ENCODE results near the gene PTHLH.

PTHLH gene

GRCh38 chr12:27998170-27998569, 25.6 kb upstream of the PTHLH start:
- no peaks in the 10 kb centered on the region for H3K27me3 ChIP-seq
- TF ChIP-seq, protein P1, sequence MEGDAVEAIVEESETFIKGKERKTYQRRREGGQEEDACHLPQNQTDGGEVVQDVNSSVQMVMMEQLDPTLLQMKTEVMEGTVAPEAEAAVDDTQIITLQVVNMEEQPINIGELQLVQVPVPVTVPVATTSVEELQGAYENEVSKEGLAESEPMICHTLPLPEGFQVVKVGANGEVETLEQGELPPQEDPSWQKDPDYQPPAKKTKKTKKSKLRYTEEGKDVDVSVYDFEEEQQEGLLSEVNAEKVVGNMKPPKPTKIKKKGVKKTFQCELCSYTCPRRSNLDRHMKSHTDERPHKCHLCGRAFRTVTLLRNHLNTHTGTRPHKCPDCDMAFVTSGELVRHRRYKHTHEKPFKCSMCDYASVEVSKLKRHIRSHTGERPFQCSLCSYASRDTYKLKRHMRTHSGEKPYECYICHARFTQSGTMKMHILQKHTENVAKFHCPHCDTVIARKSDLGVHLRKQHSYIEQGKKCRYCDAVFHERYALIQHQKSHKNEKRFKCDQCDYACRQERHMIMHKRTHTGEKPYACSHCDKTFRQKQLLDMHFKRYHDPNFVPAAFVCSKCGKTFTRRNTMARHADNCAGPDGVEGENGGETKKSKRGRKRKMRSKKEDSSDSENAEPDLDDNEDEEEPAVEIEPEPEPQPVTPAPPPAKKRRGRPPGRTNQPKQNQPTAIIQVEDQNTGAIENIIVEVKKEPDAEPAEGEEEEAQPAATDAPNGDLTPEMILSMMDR (IDR thresholded peaks at IDR 0.05): no peak
- no peak overlapping the region for H3K27ac ChIP-seq
- H3K4me3 ChIP-seq: no peak overlapping the region
- H3K36me3 ChIP-seq: no peaks in the 10 kb centered on the region
- H3K4me1 ChIP-seq: no peaks in the 10 kb centered on the region
- DNase-seq: no peak
- H3K9me3 ChIP-seq: no peaks in the 10 kb centered on the region
- intact Hi-C loops (cut with DNase I; ENCODE audit: low total_unique reads): no loop called here

DNA sequence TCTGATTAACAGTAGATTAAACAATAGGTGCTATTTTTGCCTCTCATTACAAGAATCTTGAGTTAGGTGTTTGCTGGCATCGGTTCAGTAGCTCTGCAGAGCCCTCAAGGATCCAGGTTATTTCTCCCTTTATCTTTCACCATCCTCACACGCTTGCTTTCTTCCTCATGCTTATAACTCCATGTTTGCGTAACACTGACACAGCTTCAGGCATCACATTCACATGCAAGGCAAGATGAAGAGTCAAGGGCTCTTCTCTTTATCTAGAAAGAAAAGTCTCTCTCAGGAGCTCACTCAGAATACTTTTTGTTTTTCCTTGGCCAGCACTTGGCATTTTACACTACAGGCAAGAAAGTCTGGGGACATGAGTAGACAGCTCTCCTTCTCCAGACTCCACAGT, 24.2 kb upstream of the PTHLH start:
- DNase-seq: no peak
- H3K27ac ChIP-seq: no peak overlapping the region
- H3K27me3 ChIP-seq: no peaks in the 10 kb centered on the region
- H3K4me3 ChIP-seq: no peak overlapping the region
- no peaks in the 10 kb centered on the region for H3K9me3 ChIP-seq
- intact Hi-C loops (cut with DNase I; ENCODE audit: low total_unique reads): no loop called here
- TF ChIP-seq, protein P1 (IDR thresholded peaks at IDR 0.05): no peak
- H3K36me3 ChIP-seq: no peaks in the 10 kb centered on the region
- H3K4me1 ChIP-seq: no peaks in the 10 kb centered on the region

- Histone ChIP-seq H3K27ac (no peak overlapping the region), H3K4me3 (no peak overlapping the region), H3K36me3 (no peaks in the 10 kb centered on the region), H3K9me3 (peaks cover 0 to 12% (median 0%) of the 10 kb centered on the region in 3 donors), H3K27me3 (no peaks in the 10 kb centered on the region), H3K4me1 (no peaks in the 10 kb centered on the region)
- intact Hi-C loops (cut with DNase I; ENCODE audit: low total_unique reads): no loop called here
- TF ChIP-seq, protein P1 (IDR thresholded peaks at IDR 0.05): no peak
- no peak for DNase-seq
These were observed 22.9 kb upstream of the PTHLH start for GRCh38 chr12:27995406-27995805.

- Histone ChIP-seq H3K9me3 (peaks cover 0 to 12% (median 0%) of the 10 kb centered on the region in 3 donors), H3K36me3 (no peaks in the 10 kb centered on the region), H3K27me3 (no peaks in the 10 kb centered on the region), H3K4me3 (no peak overlapping the region), H3K4me1 (no peaks in the 10 kb centered on the region), H3K27ac (no peak overlapping the region)
- intact Hi-C loops (cut with DNase I; ENCODE audit: low total_unique reads): no loop called here
- TF ChIP-seq, protein P1 (IDR thresholded peaks at IDR 0.05): no peak
- DNase-seq: no peak
These were observed 16.2 kb upstream of the PTHLH start for GRCh38 chr12:27988594-27989233.

- TF ChIP-seq, protein P1 (IDR thresholded peaks at IDR 0.05): no peak
- no peak for DNase-seq
- Histone ChIP-seq H3K27ac (no peak overlapping the region), H3K36me3 (no peaks in the 10 kb centered on the region), H3K27me3 (no peaks in the 10 kb centered on the region), H3K4me1 (no peaks in the 10 kb centered on the region), H3K4me3 (no peak overlapping the region), H3K9me3 (peaks cover 0 to 12% (median 0%) of the 10 kb centered on the region in 3 donors)
- intact Hi-C loops (cut with DNase I; ENCODE audit: low total_unique reads): no loop called here
These were observed 14.8 kb upstream of the PTHLH start for GRCh38 chr12:27987331-27987730.

GRCh38 chr12:27984275-27984674, 11.7 kb upstream of the PTHLH start:
- TF ChIP-seq, protein P1 (IDR thresholded peaks at IDR 0.05): no peak
- intact Hi-C loops (cut with DNase I; ENCODE audit: low total_unique reads): no loop called here
- no peak for DNase-seq
- no peaks in the 10 kb centered on the region for H3K36me3 ChIP-seq
- H3K27me3 ChIP-seq: no peaks in the 10 kb centered on the region
- H3K27ac ChIP-seq: no peak overlapping the region
- no peaks in the 10 kb centered on the region for H3K4me1 ChIP-seq
- no peak overlapping the region for H3K4me3 ChIP-seq
- H3K9me3 ChIP-seq: no peaks in the 10 kb centered on the region

All from tibial artery (tissue), 4 donors.